T-helper 2 cell treated with Interferon-gamma antibody and Interleukin-4, amounts not matched to agents 5 μg/mL and 100 μg/mL, for 36 hours (primary cell): ENCODE results near the gene MAT1A.

Experiments
- DNase-seq: peaks from one replicate; pipeline ENCODE4 v3.0.0; 2021; ENCODE audit warnings: low spot score
- H3K27ac Mint-ChIP-seq: one replicate; pipeline ENCODE4 v1.8.0; 2021; ENCODE audit warnings: mild to moderate bottlenecking, mixed read lengths
- H3K27me3 Mint-ChIP-seq: one replicate; pipeline ENCODE4 v1.8.0; 2021; ENCODE audit warnings: low read depth, mixed read lengths
- H3K36me3 Mint-ChIP-seq: one replicate; pipeline ENCODE4 v1.8.0; 2021; ENCODE audit warnings: low read depth, mixed read lengths
- H3K4me1 Mint-ChIP-seq: one replicate; pipeline ENCODE4 v1.8.0; 2021; ENCODE audit warnings: low read depth, mixed read lengths
- H3K4me3 Mint-ChIP-seq: one replicate; pipeline ENCODE4 v1.8.0; 2022; ENCODE audit warnings: mild to moderate bottlenecking, moderate library complexity, mixed read lengths
- H3K9me3 Mint-ChIP-seq: one replicate; pipeline ENCODE4 v1.8.0; 2021; ENCODE audit warnings: mixed read lengths

MAT1A gene

DNA sequence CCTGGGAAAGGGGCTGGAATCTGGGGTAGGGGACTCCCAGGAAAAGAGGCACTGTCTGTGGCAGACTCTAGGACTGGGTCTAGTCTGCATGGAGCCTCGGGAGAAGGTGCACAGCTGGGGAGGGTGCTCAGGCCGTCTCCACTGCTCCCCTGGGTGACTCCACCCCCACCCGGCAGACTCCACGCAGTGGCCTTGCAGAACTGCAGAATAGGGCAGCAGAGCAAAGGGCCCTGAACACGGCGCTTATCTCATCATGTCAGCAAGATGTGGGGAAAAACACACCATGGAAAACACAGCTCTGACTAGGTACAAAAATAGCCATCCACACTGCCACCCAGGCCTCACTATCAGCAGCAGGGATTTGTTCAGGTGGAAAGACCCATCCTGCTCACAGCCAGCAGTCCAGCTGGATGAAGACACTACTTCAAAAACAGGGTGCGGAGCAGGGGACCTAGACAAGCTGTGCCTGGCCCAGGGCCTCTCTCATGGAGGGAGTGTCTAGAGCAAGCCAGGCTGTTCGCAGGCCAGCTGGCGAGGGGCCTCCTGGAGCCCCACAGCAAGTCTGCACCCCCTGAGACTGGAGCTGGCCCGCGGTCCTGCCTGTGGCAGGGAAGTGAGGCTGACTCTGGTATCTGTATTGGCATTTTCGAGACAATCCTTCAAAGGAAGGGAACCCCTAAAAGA lies 11.7 kb downstream of the MAT1A start:
- Mint-ChIP-seq H3K36me3 (no peaks in the 10 kb centered on the region), H3K4me3 (no peak overlapping the region), H3K9me3 (no peaks in the 10 kb centered on the region), H3K4me1 (no peaks in the 10 kb centered on the region), H3K27me3 (no peaks in the 10 kb centered on the region), H3K27ac (no peak overlapping the region)
- no peak for DNase-seq

DNA sequence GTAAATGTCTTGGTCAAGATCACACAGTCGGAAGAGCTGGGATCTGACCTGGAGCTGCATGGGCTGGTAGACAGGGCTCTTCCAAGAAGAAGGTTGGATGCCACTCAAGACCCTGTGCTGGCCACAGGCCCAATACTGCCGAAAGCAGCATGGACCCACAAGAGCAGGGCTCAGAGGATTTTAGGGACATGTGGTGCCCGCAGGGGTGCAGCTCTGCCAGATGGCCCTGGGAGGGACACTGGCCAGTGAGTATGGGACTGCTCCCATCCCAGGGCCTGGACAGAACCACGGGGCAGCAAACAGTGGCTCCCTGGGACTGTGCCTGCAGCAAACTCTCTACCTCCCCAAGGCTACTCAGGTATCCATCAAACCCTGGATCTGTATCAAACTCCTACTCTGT lies 12.4 kb downstream of the MAT1A start:
- DNase-seq: no peak
- no peaks in the 10 kb centered on the region for H3K4me1 Mint-ChIP-seq
- no peak overlapping the region for H3K4me3 Mint-ChIP-seq
- no peaks in the 10 kb centered on the region for H3K36me3 Mint-ChIP-seq
- H3K27ac Mint-ChIP-seq: no peak overlapping the region
- H3K9me3 Mint-ChIP-seq: no peaks in the 10 kb centered on the region
- H3K27me3 Mint-ChIP-seq: no peaks in the 10 kb centered on the region

DNA sequence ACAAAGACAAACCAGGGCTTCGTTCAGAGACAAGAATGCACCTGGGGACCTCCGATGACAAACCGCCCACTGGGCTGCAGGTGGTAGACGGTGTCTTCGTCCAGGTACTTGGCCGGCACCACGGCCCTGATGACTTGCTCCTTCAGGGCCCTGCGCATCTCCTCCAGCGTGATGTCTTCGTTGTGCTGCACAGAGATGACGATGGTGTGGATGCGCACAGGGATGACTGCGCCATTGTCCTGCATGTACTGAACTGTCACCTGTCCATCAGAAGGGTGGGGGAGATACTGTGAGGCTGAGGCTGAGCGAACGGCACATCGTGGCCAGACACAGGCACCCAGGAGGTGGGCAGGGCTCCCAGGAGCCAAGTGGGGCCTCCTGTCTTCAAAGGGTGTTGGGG lies 13.1 kb downstream of the MAT1A start:
- DNase-seq: no peak
- Mint-ChIP-seq H3K36me3 (no peaks in the 10 kb centered on the region), H3K4me3 (no peak overlapping the region), H3K27ac (no peak overlapping the region), H3K4me1 (no peaks in the 10 kb centered on the region), H3K9me3 (no peaks in the 10 kb centered on the region), H3K27me3 (no peaks in the 10 kb centered on the region)

DNA sequence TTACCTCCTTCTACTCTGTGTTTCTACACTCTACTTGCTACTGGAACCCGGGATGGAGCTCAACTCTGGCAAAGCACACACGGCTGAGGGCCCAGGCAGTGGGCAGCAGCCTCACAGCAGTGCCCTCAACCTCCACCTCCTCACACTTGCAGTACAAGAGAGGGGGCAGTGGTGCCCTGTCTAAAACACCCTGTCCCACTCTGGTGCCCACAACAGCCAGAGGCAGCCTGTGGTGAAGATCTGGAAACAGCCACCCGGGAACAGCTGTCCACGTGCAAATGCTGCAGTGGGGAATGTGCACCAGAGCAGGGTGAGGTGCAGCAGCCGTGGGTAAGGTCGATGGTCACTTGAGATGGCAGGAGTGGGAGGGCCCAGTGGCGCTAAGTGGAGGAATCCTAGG lies 13.7 kb downstream of the MAT1A start:
- no peak overlapping the region for H3K27ac Mint-ChIP-seq
- no peaks in the 10 kb centered on the region for H3K36me3 Mint-ChIP-seq
- H3K9me3 Mint-ChIP-seq: no peaks in the 10 kb centered on the region

DNA sequence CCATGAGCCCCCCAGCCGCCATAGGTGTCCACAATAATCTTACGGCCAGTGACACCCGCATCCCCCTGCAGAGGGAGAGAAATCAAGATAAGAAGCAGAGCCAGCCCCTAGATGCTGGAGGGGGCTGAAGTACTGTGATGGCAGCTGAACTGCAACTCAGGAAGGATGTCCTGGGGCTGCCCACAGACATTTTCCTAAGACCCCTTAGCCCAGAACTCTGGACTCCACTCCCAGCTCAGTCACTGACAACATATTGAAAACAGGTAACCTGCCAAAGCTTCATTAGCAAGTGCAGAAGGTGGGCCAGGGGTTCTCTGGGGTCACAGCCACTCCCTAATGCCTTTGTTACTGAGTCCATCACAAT lies 14.3 kb downstream of the MAT1A start:
- no peak for DNase-seq
- no peaks in the 10 kb centered on the region for H3K4me1 Mint-ChIP-seq
- H3K4me3 Mint-ChIP-seq: no peak overlapping the region
- H3K27me3 Mint-ChIP-seq: peaks cover 2% of the 10 kb centered on the region
- H3K27ac Mint-ChIP-seq: no peak overlapping the region
- H3K9me3 Mint-ChIP-seq: no peaks in the 10 kb centered on the region
- no peaks in the 10 kb centered on the region for H3K36me3 Mint-ChIP-seq

More for the DNA sequence above, 13.7 kb downstream of the MAT1A start:
- no peaks in the 10 kb centered on the region for H3K4me1 Mint-ChIP-seq
- peaks cover 2% of the 10 kb centered on the region for H3K27me3 Mint-ChIP-seq
- no peak for DNase-seq
- no peak overlapping the region for H3K4me3 Mint-ChIP-seq

DNA sequence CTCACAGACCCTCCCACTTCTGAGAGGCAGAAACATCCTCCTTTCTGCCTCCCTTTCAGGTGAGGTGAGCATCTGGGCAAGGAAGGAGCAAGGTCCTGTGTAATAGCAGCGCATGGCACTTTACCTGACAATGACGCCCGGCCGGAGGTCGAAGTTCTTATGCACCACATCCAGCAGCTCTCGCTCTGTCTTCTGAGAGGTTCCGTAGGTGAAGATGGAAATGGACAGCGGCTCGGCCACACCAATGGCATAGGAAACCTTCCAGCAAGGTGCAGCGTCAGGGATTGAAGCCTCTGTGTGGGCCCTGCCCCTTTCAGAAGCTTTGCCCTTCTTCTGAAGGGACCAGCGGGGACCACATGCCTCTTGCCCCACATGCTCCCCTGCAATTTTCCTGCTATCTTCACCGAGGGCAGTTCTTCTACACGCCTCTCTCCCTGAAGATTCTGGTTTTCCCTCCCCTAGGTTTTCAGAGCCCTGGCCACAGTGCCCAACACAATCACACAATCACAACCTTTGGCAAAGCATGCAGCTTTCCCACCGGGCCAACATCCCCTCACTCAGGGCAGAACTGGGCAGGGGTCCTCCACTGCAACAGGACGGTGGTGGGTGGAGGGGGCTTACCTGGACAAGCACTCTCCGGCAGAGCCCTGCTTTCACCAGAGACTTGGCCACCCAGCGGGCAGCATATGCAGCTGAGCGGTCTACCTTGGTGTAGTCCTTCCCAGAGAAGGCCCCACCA lies 14.9 kb downstream of the MAT1A start:
- no peak for DNase-seq
- no peaks in the 10 kb centered on the region for H3K9me3 Mint-ChIP-seq
- H3K27me3 Mint-ChIP-seq: peaks cover 2% of the 10 kb centered on the region
- H3K36me3 Mint-ChIP-seq: no peaks in the 10 kb centered on the region
- no peak overlapping the region for H3K4me3 Mint-ChIP-seq
- H3K4me1 Mint-ChIP-seq: no peaks in the 10 kb centered on the region
- no peak overlapping the region for H3K27ac Mint-ChIP-seq

DNA sequence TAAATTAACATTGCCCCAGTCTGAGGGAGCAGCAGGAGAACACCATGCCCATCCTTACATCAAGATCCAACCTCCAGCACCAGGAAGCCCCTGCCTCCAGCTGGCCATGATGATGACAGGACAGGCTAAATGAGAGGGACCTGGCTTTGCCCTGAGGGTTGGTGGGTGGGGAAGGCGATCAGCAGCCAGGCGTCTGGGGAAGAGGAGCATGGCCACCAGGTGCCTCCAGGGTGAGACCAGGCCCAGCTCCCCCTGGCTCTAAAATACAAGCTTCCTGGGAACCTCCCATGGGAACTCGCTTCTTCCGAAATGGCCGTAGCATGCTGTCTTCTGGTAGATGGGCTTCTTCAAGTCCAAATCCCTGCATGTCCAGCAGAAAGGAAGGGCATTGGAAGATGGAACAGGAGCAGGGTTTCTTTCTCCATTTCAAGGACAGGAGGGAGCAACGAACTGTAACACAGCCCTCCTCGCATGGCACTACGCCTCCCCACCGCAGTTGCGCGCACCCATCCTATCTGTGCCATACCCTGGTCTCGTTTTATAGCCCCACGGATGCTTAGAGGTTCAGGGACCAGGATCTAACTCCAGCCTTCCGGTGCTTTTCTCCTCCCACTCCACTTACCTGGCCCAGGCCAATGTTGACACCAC lies 15.8 kb downstream of the MAT1A start:
- H3K27ac Mint-ChIP-seq: no peak overlapping the region
- H3K9me3 Mint-ChIP-seq: no peaks in the 10 kb centered on the region
- no peaks in the 10 kb centered on the region for H3K36me3 Mint-ChIP-seq
- no peak for DNase-seq
- H3K4me3 Mint-ChIP-seq: no peak overlapping the region
- peaks cover 2% of the 10 kb centered on the region for H3K27me3 Mint-ChIP-seq
- no peaks in the 10 kb centered on the region for H3K4me1 Mint-ChIP-seq

DNA sequence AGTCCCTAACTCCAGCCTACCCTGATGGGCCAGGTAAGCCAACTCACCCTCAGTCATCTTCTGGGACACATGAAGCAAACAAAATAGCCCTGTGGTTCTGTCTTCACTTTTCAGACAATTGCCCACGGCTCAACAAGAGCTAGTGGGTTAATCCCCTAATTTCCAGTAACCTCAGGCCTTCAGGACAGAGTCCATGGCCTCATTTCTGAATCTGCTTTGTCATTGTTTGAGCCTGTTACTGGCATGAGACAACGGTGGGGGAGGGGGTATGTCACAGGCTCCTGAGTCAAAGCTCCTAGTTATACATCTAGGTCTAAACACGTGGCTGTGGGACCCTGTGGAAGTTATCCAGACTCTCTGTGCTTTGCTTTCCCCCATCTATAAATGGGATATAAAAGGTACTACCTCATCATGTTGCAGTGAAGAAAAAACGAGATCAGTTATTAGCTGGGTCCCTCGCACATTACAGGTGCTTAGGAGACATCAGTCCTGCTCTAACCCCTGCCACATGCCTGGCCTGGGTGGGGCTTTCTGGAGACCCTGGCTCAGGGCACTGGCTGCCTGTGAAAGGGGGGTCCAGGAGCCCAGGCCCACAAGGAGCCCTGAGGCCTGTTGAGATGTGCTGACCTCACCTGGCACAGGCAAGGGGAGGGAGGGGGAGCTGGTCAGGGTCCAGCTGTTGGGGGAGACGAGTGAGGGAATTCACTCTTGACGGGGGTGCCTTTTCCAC lies 16.5 kb downstream of the MAT1A start:
- DNase-seq: no peak
- no peaks in the 10 kb centered on the region for H3K4me1 Mint-ChIP-seq
- H3K4me3 Mint-ChIP-seq: no peak overlapping the region
- H3K27ac Mint-ChIP-seq: no peak overlapping the region
- H3K36me3 Mint-ChIP-seq: no peaks in the 10 kb centered on the region
- H3K9me3 Mint-ChIP-seq: no peaks in the 10 kb centered on the region
- H3K27me3 Mint-ChIP-seq: peaks cover 4% of the 10 kb centered on the region

DNA sequence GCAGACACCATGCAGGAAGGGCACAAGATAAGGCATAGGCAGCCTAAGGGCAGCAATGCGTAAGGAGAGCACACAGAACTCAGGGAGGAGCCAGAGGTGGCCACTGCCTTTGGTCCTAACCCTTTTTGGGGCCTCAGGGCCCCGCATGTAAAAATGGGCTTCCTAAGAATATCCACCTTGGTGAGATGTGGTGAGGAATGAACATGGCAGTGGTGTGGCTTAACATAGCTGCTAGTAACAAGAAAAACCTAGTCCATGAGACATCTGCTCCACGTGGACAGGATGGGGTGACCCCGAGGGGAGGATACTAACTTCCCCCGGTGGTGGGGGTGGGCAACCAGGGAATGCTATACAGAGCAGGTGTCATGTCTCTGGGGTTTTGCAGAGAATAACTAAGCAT lies 18.0 kb downstream of the MAT1A start:
- H3K36me3 Mint-ChIP-seq: no peaks in the 10 kb centered on the region
- no peak for DNase-seq
- no peaks in the 10 kb centered on the region for H3K9me3 Mint-ChIP-seq
- H3K4me1 Mint-ChIP-seq: no peaks in the 10 kb centered on the region
- H3K27me3 Mint-ChIP-seq: peaks cover 4% of the 10 kb centered on the region
- H3K4me3 Mint-ChIP-seq: no peak overlapping the region
- H3K27ac Mint-ChIP-seq: no peak overlapping the region

DNA sequence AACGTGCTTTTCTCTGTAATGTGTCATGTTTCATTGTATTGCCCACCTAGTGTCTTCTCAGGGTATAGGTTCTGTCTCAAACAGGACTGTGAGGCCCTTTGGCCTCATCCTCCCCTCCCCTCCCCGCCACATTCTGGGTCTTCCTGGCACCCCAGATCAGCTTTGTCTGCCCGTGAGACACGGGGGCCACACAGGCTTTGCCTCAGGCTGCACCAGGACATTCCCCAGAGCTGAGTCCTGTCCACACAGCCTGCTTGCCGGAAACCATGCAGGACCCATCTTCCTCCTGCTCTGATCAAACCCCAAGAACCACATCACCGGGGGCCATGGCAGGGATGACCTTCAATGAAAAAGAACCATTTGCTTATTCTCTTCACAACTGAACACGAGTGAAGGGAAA lies 18.6 kb downstream of the MAT1A start:
- no peak for DNase-seq
- Mint-ChIP-seq H3K9me3 (no peaks in the 10 kb centered on the region), H3K27ac (no peak overlapping the region), H3K4me3 (no peak overlapping the region), H3K27me3 (peaks cover 4% of the 10 kb centered on the region), H3K4me1 (no peaks in the 10 kb centered on the region), H3K36me3 (no peaks in the 10 kb centered on the region)

DNA sequence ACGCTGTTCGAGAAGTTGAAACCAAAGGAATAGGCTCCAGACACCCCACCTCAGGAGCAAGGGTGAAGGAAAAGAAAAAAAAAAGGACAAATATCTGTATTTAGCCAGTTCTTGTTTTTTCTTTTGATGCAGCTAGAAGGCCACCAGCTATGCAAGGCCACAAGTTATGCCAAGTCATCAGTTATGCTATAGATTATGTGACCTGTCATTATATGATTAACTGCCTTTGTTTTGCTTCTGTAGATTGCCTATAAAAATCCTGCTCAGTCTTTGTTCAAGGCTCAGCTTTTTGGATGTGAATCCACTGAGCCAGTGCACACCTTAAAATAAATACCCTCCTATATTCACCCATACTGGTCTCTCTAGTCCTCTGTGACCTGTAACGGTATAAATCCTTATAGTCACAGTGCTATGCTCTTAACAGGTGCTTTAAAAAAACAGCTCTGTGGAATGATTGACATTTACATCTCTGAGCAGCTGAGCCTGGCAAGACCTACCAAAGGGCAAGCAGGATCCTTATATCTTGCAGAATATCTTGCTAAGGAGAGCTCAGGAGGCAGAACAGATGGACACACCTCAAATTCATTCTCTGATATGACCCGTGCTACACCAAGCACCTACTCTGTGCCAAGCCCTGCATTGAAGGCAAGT lies 20.4 kb downstream of the MAT1A start:
- no peak for DNase-seq
- no peak overlapping the region for H3K4me3 Mint-ChIP-seq
- H3K36me3 Mint-ChIP-seq: no peaks in the 10 kb centered on the region
- peaks cover 4% of the 10 kb centered on the region for H3K27me3 Mint-ChIP-seq
- no peaks in the 10 kb centered on the region for H3K4me1 Mint-ChIP-seq
- no peaks in the 10 kb centered on the region for H3K9me3 Mint-ChIP-seq
- H3K27ac Mint-ChIP-seq: no peak overlapping the region

DNA sequence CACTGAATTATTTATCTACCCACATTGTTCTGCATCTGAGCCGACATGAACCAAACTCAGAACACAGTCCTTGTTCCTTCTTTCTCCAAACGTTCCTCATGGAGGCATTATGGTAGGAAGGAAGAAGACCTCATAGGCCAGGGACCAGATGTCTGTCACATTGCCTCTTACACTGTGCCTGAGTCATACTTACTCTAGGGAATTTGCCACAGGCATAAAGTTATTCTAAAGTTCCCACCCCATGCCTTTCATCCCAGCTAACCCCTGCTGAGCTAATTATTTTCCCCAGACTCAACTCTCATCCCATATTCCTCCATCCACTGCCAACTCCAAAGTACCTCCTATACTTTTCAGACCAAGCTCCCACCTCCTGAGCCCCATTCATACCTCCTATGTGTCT lies 21.2 kb downstream of the MAT1A start:
- Mint-ChIP-seq H3K27ac (no peak overlapping the region), H3K36me3 (no peaks in the 10 kb centered on the region), H3K27me3 (peaks cover 7% of the 10 kb centered on the region), H3K9me3 (no peaks in the 10 kb centered on the region), H3K4me1 (no peaks in the 10 kb centered on the region), H3K4me3 (no peak overlapping the region)
- DNase-seq: no peak

DNA sequence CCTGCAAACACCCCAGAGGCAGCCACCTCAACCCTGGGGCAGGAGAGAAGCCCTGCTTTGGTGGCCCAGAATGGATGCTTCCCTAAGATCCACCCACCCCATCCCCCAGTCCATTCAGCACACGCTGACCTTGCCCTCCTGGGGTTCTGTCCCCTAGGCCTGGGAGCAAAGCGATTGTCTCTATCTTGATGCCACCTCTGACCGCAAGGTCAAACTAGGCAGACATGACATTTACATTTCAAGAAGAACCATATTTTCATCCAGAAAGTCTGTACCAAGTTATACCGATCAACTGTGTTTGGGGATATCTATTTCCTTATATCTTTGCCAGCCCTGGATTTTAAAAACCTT lies 23.0 kb downstream of the MAT1A start:
- H3K27me3 Mint-ChIP-seq: peaks cover 11% of the 10 kb centered on the region
- DNase-seq: no peak
- H3K27ac Mint-ChIP-seq: no peak overlapping the region
- H3K36me3 Mint-ChIP-seq: no peaks in the 10 kb centered on the region
- no peaks in the 10 kb centered on the region for H3K9me3 Mint-ChIP-seq
- H3K4me3 Mint-ChIP-seq: no peak overlapping the region
- no peaks in the 10 kb centered on the region for H3K4me1 Mint-ChIP-seq
